Sigmoid colon (tissue), 4 donors: ENCODE results near the gene CYTH3.

ENCODE experiments used
- POLR2A ChIP-seq, 2 donors: fragments of 450-650 bp; IDR thresholded peaks; one replicate each; pipeline ENCODE4 v1.6.1; 2016; ENCODE audit warnings: antibody characterized with exemption in 2 of 2, mild to moderate bottlenecking in 2 of 2, moderate library complexity in 2 of 2
- POLR2AphosphoS5 ChIP-seq, 4 donors: sonication (generic); formaldehyde crosslinking; IDR thresholded peaks; one replicate each; pipeline ENCODE4 v1.6.1; 2017; ENCODE audit warnings: antibody characterized with exemption in 4 of 4
- TF ChIP-seq, protein P1 (sequence below), 4 experiments: fragments of 450-650 bp in 3 of 4; fragments of 200-600 bp in 1 of 4; IDR thresholded peaks; one replicate each; pipeline ENCODE4 v1.5.1; 2016 to 2019; ENCODE audit warnings: antibody characterized with exemption in 4 of 4, mild to moderate bottlenecking in 3 of 4, moderate library complexity in 2 of 4

- TF ChIP-seq, protein P1, sequence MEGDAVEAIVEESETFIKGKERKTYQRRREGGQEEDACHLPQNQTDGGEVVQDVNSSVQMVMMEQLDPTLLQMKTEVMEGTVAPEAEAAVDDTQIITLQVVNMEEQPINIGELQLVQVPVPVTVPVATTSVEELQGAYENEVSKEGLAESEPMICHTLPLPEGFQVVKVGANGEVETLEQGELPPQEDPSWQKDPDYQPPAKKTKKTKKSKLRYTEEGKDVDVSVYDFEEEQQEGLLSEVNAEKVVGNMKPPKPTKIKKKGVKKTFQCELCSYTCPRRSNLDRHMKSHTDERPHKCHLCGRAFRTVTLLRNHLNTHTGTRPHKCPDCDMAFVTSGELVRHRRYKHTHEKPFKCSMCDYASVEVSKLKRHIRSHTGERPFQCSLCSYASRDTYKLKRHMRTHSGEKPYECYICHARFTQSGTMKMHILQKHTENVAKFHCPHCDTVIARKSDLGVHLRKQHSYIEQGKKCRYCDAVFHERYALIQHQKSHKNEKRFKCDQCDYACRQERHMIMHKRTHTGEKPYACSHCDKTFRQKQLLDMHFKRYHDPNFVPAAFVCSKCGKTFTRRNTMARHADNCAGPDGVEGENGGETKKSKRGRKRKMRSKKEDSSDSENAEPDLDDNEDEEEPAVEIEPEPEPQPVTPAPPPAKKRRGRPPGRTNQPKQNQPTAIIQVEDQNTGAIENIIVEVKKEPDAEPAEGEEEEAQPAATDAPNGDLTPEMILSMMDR (IDR thresholded peaks at IDR 0.05): no peak
- no peak for TF ChIP-seq POLR2A (IDR thresholded peaks at IDR 0.05)
- no peak for TF ChIP-seq POLR2AphosphoS5 (IDR thresholded peaks at IDR 0.05)
Measured at GRCh38 chr7:6234384-6234783, 38.0 kb downstream of the CYTH3 start.
